ENCODE measurements around the gene DPYSL4. TPM values are rescaled to one million over a fixed set of nuclear protein-coding genes. Genes with fewer than 3 reads are reported as not detected.

Gene DPYSL4
- total RNA-seq, 4 donors from 2014 or later: 1.1 to 1.3 TPM; not detected in 2

GRCh38 chr10:132140167-132140925, 46.4 kb upstream of the DPYSL4 start:
- WGBS, 2 donors: 88 to 91% methylated on average over 36 to 41 of the region's 42 CpGs
- intact Hi-C loops (cut with DNase I; ENCODE audit: low total_unique reads): no loop called here
- H3K4me3 ChIP-seq (ENCODE audit: low read depth, poor library complexity, severe bottlenecking): no peak overlapping the region
- TF ChIP-seq CTCF (IDR thresholded peaks at IDR 0.05) (no peak), POLR2A (IDR thresholded peaks at IDR 0.05) (no peak)
- DNase-seq (ENCODE audit: low spot score in 2 of 2): no peak

- TF ChIP-seq CTCF (IDR thresholded peaks at IDR 0.05): no peak
- no peak for TF ChIP-seq POLR2A (IDR thresholded peaks at IDR 0.05)
- no peak for DNase-seq (ENCODE audit: low spot score in 2 of 2)
- no peak overlapping the region for H3K4me3 ChIP-seq (ENCODE audit: low read depth, poor library complexity, severe bottlenecking)
- intact Hi-C loops (cut with DNase I; ENCODE audit: low total_unique reads): no loop called here
- 71 to 100% methylated on average over 1 of the region's 7 CpGs for WGBS, 2 donors
Observed at GRCh38 chr10:132141076-132141475, 45.7 kb upstream of the DPYSL4 start.

GRCh38 chr10:132141526-132142395, 45.0 kb upstream of the DPYSL4 start:
- H3K4me3 ChIP-seq (ENCODE audit: low read depth, poor library complexity, severe bottlenecking): no peak overlapping the region
- TF ChIP-seq CTCF (IDR thresholded peaks at IDR 0.05) (no peak), POLR2A (IDR thresholded peaks at IDR 0.05) (no peak)
- DNase-seq (ENCODE audit: low spot score in 2 of 2): no peak
- intact Hi-C loops (cut with DNase I; ENCODE audit: low total_unique reads): no loop called here
- 73 to 78% methylated on average over 29 of the region's 32 CpGs for WGBS, 2 donors

- DNase-seq (ENCODE audit: low spot score in 2 of 2): no peak
- no peak for TF ChIP-seq CTCF (IDR thresholded peaks at IDR 0.05)
- no peak for TF ChIP-seq POLR2A (IDR thresholded peaks at IDR 0.05)
- H3K4me3 ChIP-seq (ENCODE audit: low read depth, poor library complexity, severe bottlenecking): no peak overlapping the region
- WGBS, 2 donors: 37% methylated on average over 22 to 24 of the region's 33 CpGs
- intact Hi-C loops (cut with DNase I; ENCODE audit: low total_unique reads): no loop called here
Observed at GRCh38 chr10:132142396-132143161, 44.2 kb upstream of the DPYSL4 start.

GRCh38 chr10:132143162-132143561, 43.6 kb upstream of the DPYSL4 start:
- no peak overlapping the region for H3K4me3 ChIP-seq (ENCODE audit: low read depth, poor library complexity, severe bottlenecking)
- WGBS, 2 donors: 53 to 56% methylated on average over 12 of the region's 12 CpGs
- TF ChIP-seq CTCF (IDR thresholded peaks at IDR 0.05) (no peak), POLR2A (IDR thresholded peaks at IDR 0.05) (no peak)
- DNase-seq (ENCODE audit: low spot score in 2 of 2): no peak
- intact Hi-C loops (cut with DNase I; ENCODE audit: low total_unique reads): no loop called here

Measured in lower leg skin (tissue), 4 donors.